ENCODE results near the gene APLN. TPM values are rescaled to one million over a fixed set of nuclear protein-coding genes. Genes with fewer than 3 reads are reported as not detected.

APLN gene
- total and polyA plus RNA-seq, 9 of the 15 experiments (the other 6 are each of a cell fraction or from before 2014, with no cell fraction given): 0.04 to 0.06 TPM; not detected in 7

DNA sequence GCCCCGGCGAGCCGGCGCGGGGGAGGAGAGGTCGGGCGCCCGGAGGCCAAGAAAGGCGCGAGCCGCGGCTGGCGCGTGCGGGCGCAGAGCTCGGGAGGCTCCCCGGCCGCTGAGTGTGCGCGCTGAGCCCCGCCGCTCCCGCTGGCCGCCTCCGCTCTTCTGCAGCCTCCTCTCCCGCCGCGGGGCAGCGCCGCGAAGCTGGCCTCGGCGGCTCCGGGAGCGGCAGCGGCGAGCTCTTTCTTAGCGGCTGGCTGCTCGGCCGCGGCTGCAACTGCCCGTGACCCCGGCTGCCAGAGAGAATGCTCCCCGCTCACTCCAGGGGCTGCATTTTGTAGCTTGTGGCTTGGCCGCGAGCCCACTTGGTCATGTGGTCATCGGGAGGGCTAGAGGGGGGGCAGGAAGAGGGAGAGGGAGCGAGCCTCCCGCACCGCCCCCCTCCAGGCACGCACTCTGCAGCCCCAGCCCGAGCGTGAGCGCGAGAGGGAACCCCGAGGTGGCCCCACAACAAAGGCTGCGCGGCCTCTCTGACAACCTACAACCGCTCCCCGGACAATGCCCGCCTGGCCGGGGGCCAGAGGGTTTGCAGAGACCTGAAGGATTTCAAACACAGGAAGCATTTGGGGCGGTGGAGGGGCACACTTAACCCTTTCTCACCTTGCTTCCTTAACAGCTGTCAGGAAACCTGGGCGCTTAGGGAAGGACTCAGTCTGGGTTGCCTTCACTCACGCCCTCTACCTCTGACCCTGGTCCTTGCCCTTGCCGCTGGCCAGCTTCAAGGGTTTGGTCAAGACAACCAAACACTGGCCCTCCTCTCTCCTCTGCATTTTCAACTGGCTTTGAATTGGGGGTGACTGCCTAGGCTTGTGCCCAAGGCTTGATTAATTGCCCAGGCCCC is at the start of gene APLN (continued):
- TF ChIP-seq SNRNP70 (optimal IDR thresholded peaks at IDR 0.05; ENCODE audit: low read depth, low read length) (no peak), ZC3H8 (IDR thresholded peaks at IDR 0.05) (no peak), SREBF1 (IDR thresholded peaks at IDR 0.05; ENCODE audit: borderline replicate concordance, low read depth, low read length) (no peak), NFE2L1 (tag; IDR thresholded peaks at IDR 0.05; ENCODE audit: borderline replicate concordance, low read depth) (no peak)
- TF ChIP-seq, protein P1, sequence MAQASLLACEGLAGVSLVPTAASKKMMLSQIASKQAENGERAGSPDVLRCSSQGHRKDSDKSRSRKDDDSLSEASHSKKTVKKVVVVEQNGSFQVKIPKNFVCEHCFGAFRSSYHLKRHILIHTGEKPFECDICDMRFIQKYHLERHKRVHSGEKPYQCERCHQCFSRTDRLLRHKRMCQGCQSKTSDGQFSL (CRISPR knock-in tag; IDR thresholded peaks at IDR 0.05): 0 out of 2 replicates have a peak, but pooled peaks have one; percentile 31
- TF ChIP-seq, protein P1 (tag; IDR thresholded peaks at IDR 0.05): no peak
- TF ChIP-seq, protein P2, sequence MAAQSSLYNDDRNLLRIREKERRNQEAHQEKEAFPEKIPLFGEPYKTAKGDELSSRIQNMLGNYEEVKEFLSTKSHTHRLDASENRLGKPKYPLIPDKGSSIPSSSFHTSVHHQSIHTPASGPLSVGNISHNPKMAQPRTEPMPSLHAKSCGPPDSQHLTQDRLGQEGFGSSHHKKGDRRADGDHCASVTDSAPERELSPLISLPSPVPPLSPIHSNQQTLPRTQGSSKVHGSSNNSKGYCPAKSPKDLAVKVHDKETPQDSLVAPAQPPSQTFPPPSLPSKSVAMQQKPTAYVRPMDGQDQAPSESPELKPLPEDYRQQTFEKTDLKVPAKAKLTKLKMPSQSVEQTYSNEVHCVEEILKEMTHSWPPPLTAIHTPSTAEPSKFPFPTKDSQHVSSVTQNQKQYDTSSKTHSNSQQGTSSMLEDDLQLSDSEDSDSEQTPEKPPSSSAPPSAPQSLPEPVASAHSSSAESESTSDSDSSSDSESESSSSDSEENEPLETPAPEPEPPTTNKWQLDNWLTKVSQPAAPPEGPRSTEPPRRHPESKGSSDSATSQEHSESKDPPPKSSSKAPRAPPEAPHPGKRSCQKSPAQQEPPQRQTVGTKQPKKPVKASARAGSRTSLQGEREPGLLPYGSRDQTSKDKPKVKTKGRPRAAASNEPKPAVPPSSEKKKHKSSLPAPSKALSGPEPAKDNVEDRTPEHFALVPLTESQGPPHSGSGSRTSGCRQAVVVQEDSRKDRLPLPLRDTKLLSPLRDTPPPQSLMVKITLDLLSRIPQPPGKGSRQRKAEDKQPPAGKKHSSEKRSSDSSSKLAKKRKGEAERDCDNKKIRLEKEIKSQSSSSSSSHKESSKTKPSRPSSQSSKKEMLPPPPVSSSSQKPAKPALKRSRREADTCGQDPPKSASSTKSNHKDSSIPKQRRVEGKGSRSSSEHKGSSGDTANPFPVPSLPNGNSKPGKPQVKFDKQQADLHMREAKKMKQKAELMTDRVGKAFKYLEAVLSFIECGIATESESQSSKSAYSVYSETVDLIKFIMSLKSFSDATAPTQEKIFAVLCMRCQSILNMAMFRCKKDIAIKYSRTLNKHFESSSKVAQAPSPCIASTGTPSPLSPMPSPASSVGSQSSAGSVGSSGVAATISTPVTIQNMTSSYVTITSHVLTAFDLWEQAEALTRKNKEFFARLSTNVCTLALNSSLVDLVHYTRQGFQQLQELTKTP (IDR thresholded peaks at IDR 0.05; ENCODE audit: low read depth in 1 of 2, partially characterized antibody in 2 of 2): no peak
